H54 (cell line): ENCODE measurements around the gene YARS1.

Experiments
- DNase-seq: peaks from one replicate; pipeline ENCODE4 v3.0.0; 2011; ENCODE audit warnings: low spot score, mixed read lengths; ENCODE audit not compliant: insufficient read length
- FAIRE-seq: peaks from 3 replicates; lab custom pipeline; 2011; peaks lifted over from hg19 to GRCh38; lab: Jason Lieb, UNC
- POLR2A ChIP-seq: IDR thresholded peaks from 2 replicates; pipeline ENCODE4 v1.6.1; 2011; ENCODE audit warnings: low read depth, mild to moderate bottlenecking, low read length

YARS1 gene

GRCh38 chr1:32768110-32768850, 48.9 kb downstream of the YARS1 start:
- DNase-seq, result no peak
- FAIRE-seq, result no peak
- TF ChIP-seq POLR2A, result no peak

DNA sequence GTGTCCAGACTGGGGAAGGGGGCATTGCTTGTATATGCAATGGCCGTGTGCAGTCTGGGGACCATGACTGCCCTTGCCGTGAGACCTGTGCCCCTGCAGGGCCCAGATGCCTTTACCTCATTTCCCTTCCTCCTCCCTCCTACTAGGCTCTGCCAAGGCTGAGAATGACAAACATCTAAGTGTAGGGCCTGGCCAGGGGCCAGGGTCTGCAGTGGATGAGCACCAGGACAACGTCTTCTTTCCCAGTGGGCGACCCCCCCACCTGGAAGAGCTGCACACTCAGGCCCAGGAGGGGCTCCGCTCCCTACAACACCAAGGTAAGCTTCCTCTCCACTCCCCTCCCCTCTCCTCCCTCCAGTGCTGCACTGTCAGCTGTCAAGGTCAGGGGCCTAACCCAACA, 49.5 kb downstream of the YARS1 start:
- FAIRE-seq (no peak), DNase-seq (no peak)
- TF ChIP-seq POLR2A, result no peak

DNA sequence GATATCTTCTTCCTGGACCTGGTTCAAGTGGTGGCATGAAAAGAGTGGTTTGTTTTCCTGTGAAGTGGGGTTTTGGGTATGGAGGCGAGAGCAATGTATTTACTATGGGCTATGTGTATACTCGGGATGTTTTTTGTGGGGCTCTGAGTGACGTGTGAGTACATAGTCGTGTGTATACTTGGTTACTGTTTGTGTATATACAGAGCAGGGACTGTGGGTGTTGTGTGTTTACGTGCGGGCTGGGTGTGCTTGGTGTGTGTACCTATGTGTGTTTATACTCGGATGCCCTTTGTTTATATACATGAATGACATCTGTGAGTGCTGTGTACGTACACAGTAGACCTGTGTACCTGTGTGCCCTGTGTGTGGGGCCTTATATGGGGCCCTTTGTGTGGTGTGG, 50.0 kb downstream of the YARS1 start:
- no peak for DNase-seq
- TF ChIP-seq POLR2A, result no peak
- FAIRE-seq, result no peak

DNA sequence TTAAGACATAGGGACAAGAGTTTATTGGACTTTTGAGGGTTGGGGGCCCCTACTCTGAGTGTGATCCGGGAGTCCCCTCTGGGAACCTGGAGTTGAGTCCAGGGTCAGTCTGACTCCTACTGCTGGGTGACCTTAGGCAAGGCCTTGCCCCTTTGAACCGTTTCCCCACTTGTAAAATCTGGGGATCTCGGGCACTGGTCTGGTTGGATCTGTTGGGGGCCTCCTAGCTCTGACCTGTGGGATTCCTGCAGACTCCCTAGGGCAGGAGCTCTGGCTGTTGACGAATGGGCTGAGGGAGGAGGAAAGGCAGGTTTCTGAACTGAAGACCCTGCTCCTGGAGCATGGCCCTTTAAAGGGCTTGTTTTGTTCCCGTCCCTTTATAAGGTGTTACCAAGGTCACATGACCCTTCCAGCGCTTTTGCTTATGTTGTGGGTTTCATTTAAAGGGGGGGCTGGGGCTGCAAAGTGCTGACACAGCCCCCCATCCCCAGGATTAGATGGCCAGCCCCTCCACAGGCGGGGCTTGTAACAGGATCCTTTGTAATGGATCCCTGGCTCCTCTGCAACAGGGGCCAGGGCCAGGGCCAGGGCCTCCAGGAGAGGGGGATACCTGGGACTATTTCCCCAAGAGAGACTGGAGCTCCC, 50.7 kb downstream of the YARS1 start:
- DNase-seq, result no peak
- no peak for TF ChIP-seq POLR2A
- FAIRE-seq, result no peak

GRCh38 chr1:32765570-32766327, 51.4 kb downstream of the YARS1 start:
- DNase-seq, result no peak
- no peak for FAIRE-seq

GRCh38 chr1:32764826-32765569, 52.2 kb downstream of the YARS1 start:
- no peak for FAIRE-seq
- no peak for DNase-seq
- no peak for TF ChIP-seq POLR2A

More at GRCh38 chr1:32765570-32766327, 51.4 kb downstream of the YARS1 start:
- TF ChIP-seq POLR2A, result no peak

GRCh38 chr1:32763221-32763620, 53.9 kb downstream of the YARS1 start:
- no peak for TF ChIP-seq POLR2A
- DNase-seq (no peak), FAIRE-seq (no peak)

GRCh38 chr1:32761936-32762335, 55.2 kb downstream of the YARS1 start:
- FAIRE-seq (no peak), DNase-seq (no peak)
- TF ChIP-seq POLR2A, result no peak

DNA sequence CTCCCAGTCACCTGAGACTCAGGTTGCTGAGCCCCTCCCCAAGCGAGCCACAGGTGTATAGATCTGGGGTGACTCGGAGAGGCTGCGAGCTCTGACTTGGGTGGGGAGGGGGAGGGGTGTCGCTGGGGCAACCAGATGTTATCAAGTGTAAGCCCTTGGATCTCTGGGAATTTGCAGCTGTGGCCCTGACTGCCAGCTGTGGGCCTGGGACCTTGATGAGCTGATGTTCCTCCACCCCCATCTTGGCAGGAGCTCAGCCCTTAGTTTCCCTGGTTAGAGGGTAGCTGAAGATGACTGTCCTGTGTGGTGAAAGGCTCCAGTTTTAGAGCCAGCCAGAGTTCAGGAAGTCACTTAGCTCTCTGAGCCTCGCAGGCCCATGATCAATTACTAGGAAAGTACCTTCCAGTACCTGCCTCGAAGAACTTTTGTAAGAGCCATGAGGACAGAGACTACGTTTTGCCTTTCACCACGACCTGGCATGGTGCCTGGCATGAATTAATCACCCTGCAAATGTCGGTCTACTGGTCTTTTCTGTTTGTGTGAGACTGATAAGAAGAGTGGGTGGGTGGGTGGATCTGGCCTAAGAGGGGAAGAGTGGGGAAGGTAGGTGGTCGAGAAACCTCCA, 55.8 kb downstream of the YARS1 start:
- peak; percentile 45 for FAIRE-seq
- no peak for DNase-seq
- no peak for TF ChIP-seq POLR2A

DNA sequence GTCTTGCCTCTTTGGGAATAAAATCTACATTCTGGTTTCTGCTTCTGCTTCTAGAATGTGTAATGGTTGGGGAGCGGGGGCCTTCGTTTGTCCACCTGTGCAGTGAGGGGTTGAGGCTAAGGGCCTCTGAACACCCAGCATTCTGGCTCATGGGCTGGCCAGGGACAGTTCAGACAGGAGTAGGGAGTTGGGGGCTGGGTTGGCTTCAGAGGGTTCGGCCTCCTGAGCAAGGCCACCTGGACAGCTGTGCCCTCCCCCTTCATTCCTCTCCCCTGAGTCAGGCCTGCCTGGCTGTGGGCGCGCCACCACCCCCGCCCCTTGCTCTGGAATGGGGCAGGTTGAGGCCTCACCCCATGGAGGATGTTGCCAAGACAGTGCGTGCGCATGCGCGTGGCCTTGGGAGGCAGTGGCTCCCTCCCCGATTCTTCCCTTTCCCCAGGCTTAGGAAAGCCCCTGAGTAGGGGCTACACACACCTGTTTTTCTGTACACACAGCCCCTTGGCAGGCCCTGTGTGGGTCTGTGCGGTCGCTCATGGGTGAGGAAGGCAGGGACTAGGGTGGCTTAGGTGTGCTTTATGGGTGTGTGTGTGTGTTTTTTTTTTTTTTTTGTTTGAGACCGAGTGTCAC, 57.0 kb downstream of the YARS1 start:
- no peak for TF ChIP-seq POLR2A
- DNase-seq, result peak; percentile 93
- peak; percentile 69 for FAIRE-seq

- no peak for FAIRE-seq
- DNase-seq, result no peak
- no peak for TF ChIP-seq POLR2A
Observed at GRCh38 chr1:32759521-32759981, 57.6 kb downstream of the YARS1 start.

DNA sequence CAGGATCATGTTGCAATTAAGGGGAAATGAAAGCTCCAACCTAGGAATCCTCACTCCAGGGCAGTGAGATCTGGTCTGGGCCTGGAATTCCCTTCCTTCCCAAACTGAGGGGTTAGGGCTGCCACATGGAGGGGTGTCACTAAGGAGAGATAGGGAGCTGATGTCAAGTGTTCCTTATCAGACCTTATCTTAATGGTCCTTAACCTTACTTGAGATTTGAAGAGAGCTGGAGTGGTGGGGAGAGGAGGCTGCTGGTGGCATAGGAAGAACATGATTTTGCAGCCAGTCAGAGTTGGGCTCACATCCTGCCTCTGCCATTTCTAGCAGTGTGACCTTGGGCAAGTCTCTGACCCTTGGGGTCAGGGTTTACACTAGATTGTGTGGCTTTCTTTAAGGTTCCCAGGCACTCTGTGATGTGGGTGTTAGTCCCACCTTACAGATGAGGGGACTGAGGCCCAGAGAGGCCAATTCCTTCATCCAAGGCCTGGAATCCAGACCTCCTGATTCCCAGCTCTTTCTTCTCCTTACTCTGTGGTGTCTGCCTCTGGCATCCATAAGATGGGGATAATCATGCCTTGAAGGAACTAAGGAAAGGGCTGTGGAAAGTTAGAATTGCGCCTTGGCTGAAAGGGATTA, 58.2 kb downstream of the YARS1 start:
- TF ChIP-seq POLR2A, result no peak
- no peak for FAIRE-seq
- DNase-seq, result no peak
